Activated T-helper 2 cell treated with anti-CD3 and anti-CD28 coated beads, Interferon-gamma antibody, Interleukin-2, Interleukin-4, amounts not matched to agents 10 μg/mL and 5 μg/mL and 100 μg/mL, durations not matched to agents 14 hours and 24 hours and 36 hours (primary cell): ENCODE results near the gene MED10. TPM values are rescaled to one million over a fixed set of nuclear protein-coding genes. Genes with fewer than 3 reads are reported as not detected.

Experiments
- DNase-seq: peaks from one replicate; pipeline ENCODE4 v3.0.0; 2021; ENCODE audit warnings: low spot score
- H3K27ac Mint-ChIP-seq: one replicate; pipeline ENCODE4 v1.8.0; 2021; ENCODE audit warnings: mixed read lengths
- H3K27me3 Mint-ChIP-seq: one replicate; pipeline ENCODE4 v1.8.0; 2021; ENCODE audit warnings: low read depth, mixed read lengths
- H3K36me3 Mint-ChIP-seq: one replicate; pipeline ENCODE4 v1.8.0; 2021; ENCODE audit warnings: low read depth, mixed read lengths
- H3K4me1 Mint-ChIP-seq: one replicate; pipeline ENCODE4 v1.8.0; 2021; ENCODE audit warnings: low read depth, mixed read lengths
- H3K4me3 Mint-ChIP-seq: one replicate; pipeline ENCODE4 v1.8.0; 2021; ENCODE audit warnings: low read depth, mild to moderate bottlenecking, moderate library complexity, mixed read lengths
- H3K9me3 Mint-ChIP-seq: one replicate; pipeline ENCODE4 v1.8.0; 2021; ENCODE audit warnings: mixed read lengths
- intact Hi-C: fragments of 100-400 bp; cut with micrococcal nuclease; formaldehyde crosslinking; loops from one replicate; pipeline ENCODE4 v1.15.1; 2023
- total RNA-seq: library from RNA; stranded (reverse); gene quantifications from 2 replicates; pipeline ENCODE4 v1.2.3, GENCODE V29; 2022

The MED10 gene
- total RNA-seq, 1 donor from 2014 or later: 53.3 TPM

- no peak overlapping the region for H3K4me3 Mint-ChIP-seq
- intact Hi-C loops: no loop called here
- H3K27ac Mint-ChIP-seq: no peak overlapping the region
- no peaks in the 10 kb centered on the region for H3K36me3 Mint-ChIP-seq
- H3K4me1 Mint-ChIP-seq: no peaks in the 10 kb centered on the region
- H3K27me3 Mint-ChIP-seq: no peaks in the 10 kb centered on the region
- no peak for DNase-seq
- H3K9me3 Mint-ChIP-seq: no peaks in the 10 kb centered on the region
These were observed 27.9 kb downstream of the MED10 start for GRCh38 chr5:6350277-6351090.

- H3K4me3 Mint-ChIP-seq: no peak overlapping the region
- no peak overlapping the region for H3K27ac Mint-ChIP-seq
- H3K4me1 Mint-ChIP-seq: no peaks in the 10 kb centered on the region
- DNase-seq: no peak
- intact Hi-C loops: no loop called here
- H3K27me3 Mint-ChIP-seq: no peaks in the 10 kb centered on the region
- no peaks in the 10 kb centered on the region for H3K9me3 Mint-ChIP-seq
- no peaks in the 10 kb centered on the region for H3K36me3 Mint-ChIP-seq
These were observed 29.0 kb downstream of the MED10 start for GRCh38 chr5:6349387-6349786.

- no peak overlapping the region for H3K4me3 Mint-ChIP-seq
- no peaks in the 10 kb centered on the region for H3K9me3 Mint-ChIP-seq
- H3K4me1 Mint-ChIP-seq: no peaks in the 10 kb centered on the region
- no peaks in the 10 kb centered on the region for H3K36me3 Mint-ChIP-seq
- intact Hi-C loops: no loop called here
- no peaks in the 10 kb centered on the region for H3K27me3 Mint-ChIP-seq
- H3K27ac Mint-ChIP-seq: no peak overlapping the region
- no peak for DNase-seq
These were observed 29.8 kb downstream of the MED10 start for GRCh38 chr5:6348476-6349000.

- Mint-ChIP-seq H3K4me3 (no peak overlapping the region), H3K4me1 (no peaks in the 10 kb centered on the region), H3K27me3 (no peaks in the 10 kb centered on the region), H3K27ac (no peak overlapping the region), H3K9me3 (no peaks in the 10 kb centered on the region), H3K36me3 (no peaks in the 10 kb centered on the region)
- no peak for DNase-seq
- intact Hi-C loops: no loop called here
These were observed 30.7 kb downstream of the MED10 start for GRCh38 chr5:6347673-6348072.

- intact Hi-C loops: no loop called here
- Mint-ChIP-seq H3K9me3 (no peaks in the 10 kb centered on the region), H3K4me3 (no peak overlapping the region), H3K27me3 (no peaks in the 10 kb centered on the region), H3K27ac (no peak overlapping the region), H3K36me3 (no peaks in the 10 kb centered on the region), H3K4me1 (no peaks in the 10 kb centered on the region)
- no peak for DNase-seq
These were observed 31.2 kb downstream of the MED10 start for GRCh38 chr5:6347165-6347564.

- DNase-seq: no peak
- Mint-ChIP-seq H3K4me1 (no peaks in the 10 kb centered on the region), H3K27me3 (no peaks in the 10 kb centered on the region), H3K9me3 (no peaks in the 10 kb centered on the region), H3K27ac (no peak overlapping the region), H3K4me3 (no peak overlapping the region), H3K36me3 (no peaks in the 10 kb centered on the region)
- intact Hi-C loops: no loop called here
These were observed 33.8 kb downstream of the MED10 start for GRCh38 chr5:6344593-6344989.

GRCh38 chr5:6343951-6344592 is 34.3 kb downstream of the MED10 start:
- H3K36me3 Mint-ChIP-seq: no peaks in the 10 kb centered on the region
- no peak overlapping the region for H3K4me3 Mint-ChIP-seq
- H3K4me1 Mint-ChIP-seq: no peaks in the 10 kb centered on the region
- H3K27ac Mint-ChIP-seq: no peak overlapping the region
- no peaks in the 10 kb centered on the region for H3K27me3 Mint-ChIP-seq
- intact Hi-C loops: no loop called here
- no peak for DNase-seq
- no peaks in the 10 kb centered on the region for H3K9me3 Mint-ChIP-seq

- Mint-ChIP-seq H3K27me3 (no peaks in the 10 kb centered on the region), H3K4me1 (no peaks in the 10 kb centered on the region), H3K36me3 (no peaks in the 10 kb centered on the region), H3K27ac (no peak overlapping the region), H3K9me3 (no peaks in the 10 kb centered on the region), H3K4me3 (no peak overlapping the region)
- no peak for DNase-seq
- intact Hi-C loops: no loop called here
These were observed 35.5 kb downstream of the MED10 start for GRCh38 chr5:6342689-6343315.

GRCh38 chr5:6340100-6340499 is 38.2 kb downstream of the MED10 start:
- no peak overlapping the region for H3K4me3 Mint-ChIP-seq
- intact Hi-C loops: no loop called here
- no peak overlapping the region for H3K27ac Mint-ChIP-seq
- H3K4me1 Mint-ChIP-seq: no peaks in the 10 kb centered on the region
- DNase-seq: no peak
- no peaks in the 10 kb centered on the region for H3K36me3 Mint-ChIP-seq
- H3K9me3 Mint-ChIP-seq: no peaks in the 10 kb centered on the region
- no peaks in the 10 kb centered on the region for H3K27me3 Mint-ChIP-seq

GRCh38 chr5:6338871-6339270 is 39.5 kb downstream of the MED10 start:
- intact Hi-C loops: no loop called here
- Mint-ChIP-seq H3K36me3 (no peaks in the 10 kb centered on the region), H3K27ac (no peak overlapping the region), H3K27me3 (no peaks in the 10 kb centered on the region), H3K4me3 (no peak overlapping the region), H3K9me3 (no peaks in the 10 kb centered on the region), H3K4me1 (no peaks in the 10 kb centered on the region)
- DNase-seq: no peak

- intact Hi-C loops: no loop called here
- Mint-ChIP-seq H3K4me3 (no peak overlapping the region), H3K27ac (no peak overlapping the region), H3K36me3 (no peaks in the 10 kb centered on the region), H3K9me3 (no peaks in the 10 kb centered on the region), H3K27me3 (no peaks in the 10 kb centered on the region), H3K4me1 (no peaks in the 10 kb centered on the region)
- no peak for DNase-seq
These were observed 40.2 kb downstream of the MED10 start for GRCh38 chr5:6338135-6338534.

GRCh38 chr5:6333182-6333905 is 45.0 kb downstream of the MED10 start:
- peaks cover 11% of the 10 kb centered on the region for H3K9me3 Mint-ChIP-seq
- H3K27ac Mint-ChIP-seq: no peak overlapping the region
- H3K4me3 Mint-ChIP-seq: no peak overlapping the region
- H3K36me3 Mint-ChIP-seq: no peaks in the 10 kb centered on the region
- DNase-seq: no peak
- intact Hi-C loops: no loop called here
- no peaks in the 10 kb centered on the region for H3K27me3 Mint-ChIP-seq
- H3K4me1 Mint-ChIP-seq: no peaks in the 10 kb centered on the region
